K562 (cell line): ENCODE measurements around the gene HMGCL. TPM values are rescaled to one million over a fixed set of nuclear protein-coding genes. Genes with fewer than 3 reads are reported as not detected.

ENCODE experiments used
- ATAC-seq: fragments of 200-7000 bp; cut with Tn5 transposase; 3 replicates; pipeline ENCODE4 v1.9.1; 2020; ENCODE audit warnings: moderate library complexity
- BruUV-seq: library from RNA; stranded (reverse); fragments of 400-500 nt; replicated peaks from 2 replicates; lab custom pipeline; 2021; lab: Mats Ljungman, UMichigan
- CTCF ChIA-PET: fragments of 300-600 bp; formaldehyde crosslinking; extraction: SDS; loops from one replicate; lab custom pipeline; 2021; ENCODE audit warnings: low intra/inter-chr PET ratio; lab: Yijun Ruan, JAX
- POLR2A ChIA-PET: fragments of 300-600, 350-650 bp; sonication (Branson Sonifier 250); formaldehyde crosslinking; extraction: SDS; loops from one replicate; lab custom pipeline; 2021; ENCODE audit warnings: antibody characterized with exemption, inconsistent platforms; lab: Yijun Ruan, JAX
- DNase-seq, 4 experiments: peaks; one replicate each; pipeline versions ENCODE4 v3.0.0 to v3.0.0-alpha.2; 2011 to 2018; ENCODE audit warnings: low spot score in 3 of 4, mixed read lengths in 3 of 4; ENCODE audit errors: extremely low read depth in 1 of 4
- FAIRE-seq: peaks from 2 replicates; lab custom pipeline; 2011; peaks lifted over from hg19 to GRCh38; lab: Jason Lieb, UNC
- H2AFZ ChIP-seq: 2 replicates; pipeline ENCODE4 v1.6.0; 2011; ENCODE audit warnings: low read depth, low read length, control low read depth, inconsistent platforms
- H3K27ac ChIP-seq: fragments of 200-600 bp; 3 replicates; pipeline ENCODE4 v1.8.0; 2011; ENCODE audit warnings: low read depth, mild to moderate bottlenecking, control low read depth, inconsistent platforms, low read length, moderate library complexity, mixed read lengths; ENCODE audit errors: extremely low read depth
- H3K27me3 ChIP-seq, 2 experiments: fragments of 300-600 bp in 1 of 2; 2 replicates in 1 of 2; 3 replicates in 1 of 2; pipeline versions ENCODE4 v1.6.0 to v1.8.0; 2011; ENCODE audit warnings: inconsistent platforms in 2 of 2, low read length in 2 of 2, mild to moderate bottlenecking in 1 of 2, mixed read lengths in 1 of 2, moderate library complexity in 1 of 2; ENCODE audit not compliant: control insufficient read depth in 2 of 2, insufficient read depth in 2 of 2
- H3K36me3 ChIP-seq: fragments of 300-600 bp; 3 replicates; pipeline ENCODE4 v1.8.0; 2011; ENCODE audit warnings: mild to moderate bottlenecking, low read length, inconsistent platforms; ENCODE audit not compliant: control insufficient read depth, insufficient read depth
- H3K4me1 ChIP-seq, 2 experiments: fragments of 200-600 bp in 1 of 2; replicated peaks in 1 of 2; 2 replicates in 1 of 2; 3 replicates in 1 of 2; pipeline versions ENCODE4 v1.5.1 to v1.8.0; 2011; ENCODE audit warnings: inconsistent platforms in 2 of 2, low read length in 2 of 2, mild to moderate bottlenecking in 1 of 2, mixed read lengths in 1 of 2, moderate library complexity in 1 of 2; ENCODE audit not compliant: control insufficient read depth in 2 of 2, insufficient read depth in 2 of 2
- H3K4me2 ChIP-seq: 2 replicates; pipeline ENCODE4 v1.6.1; 2011; ENCODE audit warnings: low read length, control low read depth, inconsistent platforms, mixed read lengths; ENCODE audit not compliant: insufficient read depth
- H3K4me3 ChIP-seq: fragments of 200-600 bp; sonication (generic), shearing (Covaris generic); 2 replicates; pipeline ENCODE4 v1.5.1; 2016; ENCODE audit warnings: control low read depth, inconsistent platforms
- H3K79me2 ChIP-seq: fragments of 200-600 bp; 3 replicates; pipeline ENCODE4 v1.8.0; 2011; ENCODE audit warnings: low read length, inconsistent platforms; ENCODE audit not compliant: control insufficient read depth, insufficient read depth
- H3K9ac ChIP-seq, 2 experiments: 2 replicates each; pipeline versions ENCODE4 v1.6.0 to v1.6.1; 2011; ENCODE audit warnings: low read depth in 2 of 2, low read length in 2 of 2, control low read depth in 1 of 2, inconsistent platforms in 1 of 2, mild to moderate bottlenecking in 1 of 2, mixed read lengths in 1 of 2; ENCODE audit not compliant: insufficient read depth in 1 of 2
- H3K9me1 ChIP-seq: one replicate; pipeline ENCODE4 v1.6.0; 2011; ENCODE audit warnings: inconsistent platforms, mild to moderate bottlenecking, low read length, moderate library complexity; ENCODE audit not compliant: control insufficient read depth, insufficient read depth
- H3K9me3 ChIP-seq: replicated peaks from 2 replicates; pipeline ENCODE4 v1.5.1; 2011; ENCODE audit warnings: low read depth, low read length, inconsistent platforms; ENCODE audit not compliant: control insufficient read depth, insufficient read depth
- H4K20me1 ChIP-seq: replicated peaks from 2 replicates; pipeline ENCODE4 v1.6.1; 2011; ENCODE audit warnings: low read length, inconsistent platforms, mixed read lengths; ENCODE audit not compliant: control insufficient read depth, insufficient read depth
- NCOA4 ChIP-seq: fragments of 450-650 bp; IDR thresholded peaks from 2 replicates; pipeline ENCODE4 v1.6.1; 2018; ENCODE audit warnings: mild to moderate bottlenecking; ENCODE audit not compliant: partially characterized antibody
- POLR2AphosphoS5 ChIP-seq: IDR thresholded peaks from 2 replicates; pipeline ENCODE4 v1.6.1; 2011; ENCODE audit warnings: mild to moderate bottlenecking, low read depth, low read length, moderate library complexity; ENCODE audit not compliant: control insufficient read depth, insufficient read depth
- ZBTB33 ChIP-seq: sonication (generic); formaldehyde crosslinking; IDR thresholded peaks from 2 replicates; pipeline ENCODE4 v1.8.1; 2023; ENCODE audit warnings: mild to moderate bottlenecking, missing genetic modification reagents
- WGBS: fragments of 100-300 bp; shearing (Covaris generic); methylation state at CpG from one replicate; pipeline ENCODE4 v1.1.6; 2016; ENCODE audit warnings: low coverage, mixed read lengths; ENCODE audit not compliant: insufficient coverage; ENCODE audit errors: missing lambda C conversion rate; 5-methylcytosine and 5-hydroxymethylcytosine counted together
- in situ Hi-C: fragments of 300-500 bp; cut with MboI; formaldehyde crosslinking; loops from 4 replicates; pipeline ENCODE4 v1.15.0; 2018; ENCODE audit warnings: inconsistent platforms, mixed read lengths
- intact Hi-C: fragments of 100-400 bp; cut with micrococcal nuclease; formaldehyde crosslinking; loops from 2 replicates; pipeline ENCODE4 v1.14.2; 2022
- polyA plus RNA-seq, 8 experiments: library from polyadenylated mRNA; depleted of rRNA in 4 of 8; stranded (reverse) in 5 of 8; unstranded in 3 of 8; fragments of >200 nt; fragmentation: Nextera tagmentation in 2 of 8; fragmentation: Illumina TruSeq in 1 of 8; extraction: Ambion mirVana in 2 of 8; extraction: Trizol in 1 of 8; gene quantifications; 2 replicates each; pipeline versions ENCODE4 v1.2.1 to v1.2.3, GENCODE V29; 2011 to 2014; ENCODE audit warnings: inconsistent platforms in 1 of 8, missing spikeins in 1 of 8
- total RNA-seq, 7 experiments: library from RNA; depleted of rRNA in 6 of 7; stranded (reverse); fragments of >200 nt in 6 of 7; fragmentation: Illumina TruSeq in 2 of 7; extraction: Trizol in 2 of 7; gene quantifications; 2 replicates each; pipeline versions ENCODE4 v1.2.1 to v1.2.3, GENCODE V29; 2011 to 2021; ENCODE audit warnings: low replicate concordance in 1 of 7

The HMGCL gene
- total and polyA plus RNA-seq, 9 of the 15 experiments (the other 6 are each of a cell fraction or from before 2014, with no cell fraction given), result 18.0 to 82.2 (median 24.2) TPM

DNA sequence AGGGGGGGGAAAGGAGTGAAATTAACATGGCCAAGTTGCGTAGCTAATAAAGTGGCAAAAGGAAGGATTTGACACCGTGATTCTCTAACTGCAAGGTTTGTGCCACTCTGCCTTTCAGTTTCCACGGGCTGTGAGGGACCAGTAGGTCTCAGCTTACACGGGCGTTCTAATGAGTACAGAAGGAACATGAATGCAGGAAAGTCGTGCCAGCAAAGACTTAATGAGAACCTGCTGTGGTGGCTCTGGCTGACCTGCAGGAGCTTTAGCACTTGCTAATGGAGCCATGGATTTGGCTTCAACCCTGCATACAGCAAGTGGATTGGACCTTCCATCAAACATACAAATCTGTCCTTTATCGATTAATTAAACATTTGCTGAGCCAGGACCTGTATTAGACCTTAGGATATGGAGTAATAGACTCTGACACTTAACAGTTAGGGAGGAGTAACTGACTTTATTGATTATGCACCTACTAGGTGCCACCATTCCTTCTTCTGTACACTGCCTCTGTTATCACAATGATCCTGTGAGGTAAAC is 62.1 kb downstream of the HMGCL start (continued):
- TF ChIP-seq POLR2AphosphoS5, result 0 out of 2 replicates have a peak, but pooled peaks have one; percentile 17
- TF ChIP-seq, all 486 proteins: peak for 1

GRCh38 chr1:23759277-23759676 is 66.0 kb downstream of the HMGCL start:
- no peaks in the 10 kb centered on the region; a peak in 1 of 5 replicates for H3K27me3 ChIP-seq
- intact Hi-C loops, result no loop called here
- WGBS, result 81% methylated on average over 4 of the region's 4 CpGs
- H3K4me3 ChIP-seq, result no peak overlapping the region
- POLR2A ChIA-PET, result interaction anchor here (0.6 to 1.1 kb wide), 2 partner anchors 15 to 206 kb away, joined by 3 read pairs; no protein-coding TSS in a partner anchor
- no peaks in the 10 kb centered on the region for H3K79me2 ChIP-seq
- in situ Hi-C loops, result no loop called here
- H3K36me3 ChIP-seq, result peaks cover 91% of the 10 kb centered on the region
- H2AFZ ChIP-seq, result no peak overlapping the region
- TF ChIP-seq NCOA4, result no peak
- TF ChIP-seq ZBTB33 (CRISPR knock-in tag), result 0 out of 2 replicates have a peak, but pooled peaks have one; percentile 24
- ATAC-seq (no peak), FAIRE-seq (no peak), DNase-seq (no peak)
- no peak overlapping the region for H3K9ac ChIP-seq
- no peaks in the 10 kb centered on the region for H3K9me3 ChIP-seq
- no peak overlapping the region for H3K4me2 ChIP-seq
- 0 out of 2 replicates have a peak, but pooled peaks cover 9% of the 10 kb centered on the region for H4K20me1 ChIP-seq
- BruUV-seq, result no TSS peak
- CTCF ChIA-PET, result interaction anchor here (0.6 kb wide), 1 partner anchor 279 kb away, joined by 3 read pairs; no protein-coding TSS in a partner anchor
- no peaks in the 10 kb centered on the region for H3K4me1 ChIP-seq
- H3K9me1 ChIP-seq, result no peaks in the 10 kb centered on the region
- H3K27ac ChIP-seq, result no peak overlapping the region
